ENCODE results near the gene ATAT1.
A peak's percentile ranks its signal among the peaks of the same experiment; 100 is the strongest.

The ATAT1 gene

DNA sequence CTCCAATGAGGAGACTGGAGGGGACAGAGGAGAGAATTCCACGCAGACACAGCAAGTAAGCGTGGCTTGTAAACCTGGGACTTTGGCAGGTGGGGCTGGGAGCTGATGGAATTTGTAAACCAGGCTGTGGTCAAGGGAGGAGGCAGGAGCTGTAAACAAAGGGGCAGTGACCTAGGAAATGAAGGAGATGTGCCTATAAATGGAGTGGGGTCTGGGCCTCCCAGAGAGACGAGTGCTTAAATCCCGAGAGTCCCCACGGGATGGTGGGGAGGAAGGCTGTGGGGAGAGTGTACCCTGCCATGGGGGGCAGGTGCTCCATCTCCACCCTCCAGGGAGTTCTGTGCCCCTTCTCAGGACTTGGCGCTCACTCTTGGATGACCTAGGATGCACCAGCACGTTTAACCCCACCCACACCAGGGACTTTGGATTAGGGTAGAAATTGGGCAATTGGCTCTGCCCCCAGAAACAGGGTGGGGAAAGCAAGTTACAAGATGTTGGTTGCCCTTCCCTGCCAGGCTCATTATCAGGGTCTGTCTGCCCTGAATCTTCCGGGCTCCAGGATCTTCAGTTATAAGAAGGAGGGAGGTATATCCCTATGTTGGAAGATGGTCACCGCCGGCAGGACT is 50.1 kb downstream of the ATAT1 start:
- H3K27ac ChIP-seq: no peak overlapping the region
- no peak for TF ChIP-seq CTCF (conservative IDR thresholded peaks at IDR 0.05)

DNA sequence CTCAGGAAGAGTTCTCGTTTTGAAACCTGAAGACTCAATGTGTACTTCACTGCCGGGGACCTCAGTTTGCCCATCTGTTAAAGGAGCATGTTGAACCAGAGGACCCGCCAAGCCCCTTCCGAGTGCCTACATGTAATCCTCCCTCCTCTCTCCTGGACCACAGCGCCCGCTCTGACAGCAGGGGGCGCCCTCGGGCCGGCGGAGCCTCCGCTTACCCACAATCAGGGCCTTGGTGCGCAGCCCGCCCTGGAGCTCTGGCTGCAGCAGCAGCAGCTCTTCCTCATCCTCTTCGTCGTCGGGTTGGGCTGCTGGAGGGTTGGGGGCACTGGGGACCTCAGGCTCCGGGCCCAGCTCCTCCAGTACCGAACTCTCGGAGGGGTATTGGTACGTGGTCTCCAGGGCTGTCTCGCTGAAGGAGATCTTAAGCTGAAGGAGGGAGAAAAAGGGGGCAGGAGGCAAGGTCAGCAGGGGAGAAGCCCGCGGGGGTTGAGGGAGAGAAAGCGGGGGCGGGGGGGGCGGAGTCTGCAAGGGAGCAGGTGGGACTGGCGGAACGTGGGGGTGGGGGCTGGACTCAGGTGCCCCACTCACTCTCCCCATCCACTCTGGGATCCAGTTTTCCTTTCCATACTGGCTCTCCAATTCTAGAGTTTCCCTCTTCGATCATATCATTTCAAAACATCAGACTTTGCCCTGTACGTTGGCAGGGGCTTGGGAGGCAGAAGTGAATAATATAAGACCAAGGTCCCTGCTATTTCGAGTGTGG is 52.5 kb downstream of the ATAT1 start:
- peak; percentile 97 for TF ChIP-seq CTCF (conservative IDR thresholded peaks at IDR 0.05)
- no peak overlapping the region for H3K27ac ChIP-seq

- TF ChIP-seq CTCF (conservative IDR thresholded peaks at IDR 0.05): no peak
- H3K27ac ChIP-seq: no peak overlapping the region
Observed at GRCh38 chr6:30679765-30680535, 53.3 kb downstream of the ATAT1 start.

- no peak overlapping the region for H3K27ac ChIP-seq
- no peak for TF ChIP-seq CTCF (conservative IDR thresholded peaks at IDR 0.05)
Observed at GRCh38 chr6:30681766-30682142, 55.1 kb downstream of the ATAT1 start.

DNA sequence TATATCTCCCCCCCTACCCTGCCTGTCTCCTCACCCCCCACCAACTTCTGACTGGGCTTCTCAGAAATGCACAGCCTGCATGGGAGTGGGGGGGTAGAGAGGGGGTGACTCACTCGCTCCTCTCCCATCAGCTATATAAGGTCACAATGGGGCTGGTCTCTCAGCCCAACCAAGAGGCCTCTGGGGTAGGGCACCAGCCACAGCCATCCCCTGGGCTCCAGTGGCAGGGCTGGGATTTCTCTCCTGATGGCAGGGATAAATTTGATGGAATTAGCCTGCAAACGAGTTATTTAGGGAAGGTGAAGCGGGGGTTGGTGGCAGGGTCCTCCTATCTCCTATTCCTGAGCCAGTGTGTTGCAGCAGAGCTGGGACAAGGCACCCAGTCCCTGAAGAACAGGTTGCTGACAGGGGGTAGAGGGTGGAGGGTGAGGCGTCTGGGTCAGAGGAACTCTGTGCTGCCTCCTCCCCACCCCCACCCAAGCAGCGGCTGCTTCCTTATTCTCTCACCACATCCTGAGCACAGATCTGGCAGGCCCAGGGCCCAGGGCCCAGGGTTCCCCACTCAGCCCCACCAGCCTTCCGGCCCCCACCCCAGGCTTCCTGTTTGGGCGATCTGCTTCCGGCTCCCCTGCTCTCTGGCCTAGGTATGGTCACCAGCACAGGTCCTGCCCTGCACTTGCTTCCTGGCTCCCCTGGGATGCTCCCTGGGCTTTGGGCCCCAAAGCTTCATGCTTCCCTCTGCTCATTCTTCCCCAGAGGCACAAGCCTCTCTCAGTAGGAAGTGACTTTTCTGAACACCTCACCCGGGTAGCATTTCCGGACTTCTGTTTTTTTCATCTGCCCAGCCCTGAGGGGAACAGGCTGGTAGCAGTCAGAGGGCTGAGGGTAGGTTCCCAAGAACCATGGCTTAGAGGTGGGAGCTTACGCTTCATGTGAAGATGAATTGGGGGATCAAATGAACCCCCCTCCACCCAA is 55.8 kb downstream of the ATAT1 start:
- no peak for TF ChIP-seq CTCF (conservative IDR thresholded peaks at IDR 0.05)
- H3K27ac ChIP-seq: no peak overlapping the region

GRCh38 chr6:30683183-30683979 is 56.7 kb downstream of the ATAT1 start:
- no peak for TF ChIP-seq CTCF (conservative IDR thresholded peaks at IDR 0.05)
- H3K27ac ChIP-seq: no peak overlapping the region

All from VCaP (cell line).